Mucosa of descending colon (tissue), 3 donors: ENCODE data around the gene PLB1. TPM values are rescaled to one million over a fixed set of nuclear protein-coding genes. Genes with fewer than 3 reads are reported as not detected.
A peak's percentile ranks its signal among the peaks of the same experiment; 100 is the strongest.

Experiments
- ATAC-seq: fragments of 200-7000 bp; cut with Tn5 transposase; one replicate; pipeline ENCODE4 v1.9.1; 2020; ENCODE audit warnings: mild to moderate bottlenecking, moderate library complexity
- DNase-seq, 3 donors: peaks; one replicate each; pipeline ENCODE4 v3.0.0-alpha.2; 2020
- H3K36me3 ChIP-seq: fragments of 200-600 bp; one replicate; pipeline ENCODE4 v1.8.0; 2021; ENCODE audit warnings: low read depth, mild to moderate bottlenecking
- H3K4me1 ChIP-seq: fragments of 200-600 bp; one replicate; pipeline ENCODE4 v1.8.0; 2021; ENCODE audit warnings: low read depth, mild to moderate bottlenecking
- H3K4me3 ChIP-seq: fragments of 200-600 bp; one replicate; pipeline ENCODE4 v1.8.0; 2021; ENCODE audit warnings: mild to moderate bottlenecking
- H3K9me3 ChIP-seq: fragments of 200-600 bp; one replicate; pipeline ENCODE4 v1.8.0; 2021; ENCODE audit warnings: mild to moderate bottlenecking
- CTCF ChIP-seq: fragments of 200-600 bp; IDR thresholded peaks from one replicate; pipeline ENCODE4 v1.8.0; 2022; ENCODE audit warnings: antibody characterized with exemption, mild to moderate bottlenecking
- intact Hi-C, 2 donors: fragments of 100-400 bp; cut with DNase I in 1 of 2; cut with micrococcal nuclease in 1 of 2; formaldehyde crosslinking; loops; one replicate each; pipeline versions ENCODE4 v1.11.0 to v1.11.1; 2022; cut with DNase I, micrococcal nuclease
- total RNA-seq, 3 donors: library from RNA; stranded (reverse); fragmentation: NEBNext Ultra II Directional in 2 of 3; extraction: Animal tissue kit (Norgen Biotek cat#: 25700) in 2 of 3; gene quantifications; one replicate each; pipeline versions ENCODE4 v1.2.1 to v1.2.4, GENCODE V29; 2021 to 2023
- donor health status: DM: no; HTN: no; CAD: no; lungs with moderate emphysema.
- donor health status: DM: no; HTN: no; CAD: no.
- donor health status: DM: no; HTN: yes; CAD: no.

Gene PLB1
- total RNA-seq, 3 donors from 2014 or later = 2.4 to 4.9 (median 3.6) TPM

- DNase-seq (no peak), ATAC-seq (peak; percentile 25)
- intact Hi-C loops = no loop called here
- Histone ChIP-seq H3K9me3 (no peaks in the 10 kb centered on the region), H3K4me3 (no peak overlapping the region), H3K4me1 (no peaks in the 10 kb centered on the region), H3K36me3 (no peaks in the 10 kb centered on the region)
- no peak for TF ChIP-seq CTCF
These were observed 32.5 kb upstream of the PLB1 start for GRCh38 chr2:28463211-28463816.

GRCh38 chr2:28463893-28464292, 32.0 kb upstream of the PLB1 start:
- intact Hi-C loops = no loop called here
- DNase-seq (no peak), ATAC-seq (no peak)
- Histone ChIP-seq H3K9me3 (no peaks in the 10 kb centered on the region), H3K4me3 (no peak overlapping the region), H3K4me1 (no peaks in the 10 kb centered on the region), H3K36me3 (no peaks in the 10 kb centered on the region)
- TF ChIP-seq CTCF = no peak

GRCh38 chr2:28465148-28465885, 30.5 kb upstream of the PLB1 start:
- ATAC-seq (no peak), DNase-seq (no peak)
- intact Hi-C loops = no loop called here
- Histone ChIP-seq H3K9me3 (no peaks in the 10 kb centered on the region), H3K4me1 (no peaks in the 10 kb centered on the region), H3K4me3 (no peak overlapping the region), H3K36me3 (no peaks in the 10 kb centered on the region)
- TF ChIP-seq CTCF = no peak

- Histone ChIP-seq H3K4me3 (no peak overlapping the region), H3K36me3 (no peaks in the 10 kb centered on the region), H3K4me1 (peaks cover 5% of the 10 kb centered on the region), H3K9me3 (no peaks in the 10 kb centered on the region)
- no peak for ATAC-seq
- TF ChIP-seq CTCF = no peak
- intact Hi-C loops = no loop called here
- DNase-seq = no peak
These were observed 26.6 kb upstream of the PLB1 start for GRCh38 chr2:28469304-28469703.

GRCh38 chr2:28469947-28470535, 25.8 kb upstream of the PLB1 start:
- no peak for TF ChIP-seq CTCF
- no peaks in the 10 kb centered on the region for H3K36me3 ChIP-seq
- H3K4me3 ChIP-seq = no peak overlapping the region
- ATAC-seq (peak; percentile 54), DNase-seq (no peak)
- peaks cover 5% of the 10 kb centered on the region for H3K4me1 ChIP-seq
- intact Hi-C loops = no loop called here
- no peaks in the 10 kb centered on the region for H3K9me3 ChIP-seq
